B cell (primary cell): Measurements from ENCODE around the gene SUPT5H. TPM values are rescaled to one million over a fixed set of nuclear protein-coding genes. Genes with fewer than 3 reads are reported as not detected.
A peak's percentile ranks its signal among the peaks of the same experiment; 100 is the strongest.

Experiments used
- ATAC-seq: fragments of 200-7000 bp; cut with Tn5 transposase; one replicate; pipeline ENCODE4 v1.10.0; 2021; ENCODE audit warnings: low read depth, mild to moderate bottlenecking, moderate number of reproducible peaks, moderate library complexity
- CTCF ChIA-PET: fragments of 350-600 bp; sonication (Branson Sonifier 250); formaldehyde crosslinking; loops from one replicate; lab custom pipeline; 2021; ENCODE audit warnings: antibody characterized with exemption, inconsistent platforms; lab: Charles Lee
- POLR2A ChIA-PET: fragments of 350-600 bp; sonication (Branson Sonifier 250); formaldehyde crosslinking; loops from one replicate; lab custom pipeline; 2021; ENCODE audit warnings: antibody characterized with exemption; lab: Charles Lee
- DNase-seq: peaks from one replicate; pipeline ENCODE4 v3.0.0; 2013
- H2AFZ ChIP-seq: 2 replicates; pipeline ENCODE4 v1.6.1; 2012; ENCODE audit warnings: mild to moderate bottlenecking, low read depth, low read length; ENCODE audit not compliant: insufficient read depth, poor library complexity, severe bottlenecking
- H3K27ac ChIP-seq, 2 donors: 1 replicate in 1 of 2; 2 replicates in 1 of 2; pipeline ENCODE4 v1.5.1; 2012 to 2013; ENCODE audit warnings: low read length in 2 of 2, mild to moderate bottlenecking in 2 of 2, moderate library complexity in 1 of 2
- H3K27me3 ChIP-seq, 4 experiments: fragments of 200-600 bp in 1 of 4; sonication (generic) in 1 of 4; replicated peaks in 1 of 4; 1 replicate in 2 of 4; 2 replicates in 2 of 4; pipeline versions ENCODE4 v1.6.1 to v1.7.0; 2013 to 2016; ENCODE audit warnings: low read length in 3 of 4, mild to moderate bottlenecking in 2 of 4, mixed read lengths in 1 of 4, moderate library complexity in 1 of 4; ENCODE audit not compliant: insufficient read depth in 4 of 4, control insufficient read depth in 3 of 4; ENCODE audit errors: control extremely low read depth in 1 of 4
- H3K36me3 ChIP-seq, 2 experiments: replicated peaks in 1 of 2; 1 replicate in 1 of 2; 2 replicates in 1 of 2; pipeline versions ENCODE4 v1.6.1 to v1.7.1; 2013; ENCODE audit warnings: low read length in 1 of 2; ENCODE audit not compliant: insufficient read depth in 2 of 2, control insufficient read depth in 1 of 2; ENCODE audit errors: control extremely low read depth in 1 of 2, extremely low read depth in 1 of 2
- H3K4me1 ChIP-seq, 2 donors: fragments of 200-600 bp in 1 of 2; sonication (generic) in 1 of 2; 1 replicate in 1 of 2; 2 replicates in 1 of 2; pipeline versions ENCODE4 v1.5.1 to v1.6.1; 2013 to 2017; ENCODE audit warnings: low read length in 2 of 2; ENCODE audit not compliant: control insufficient read depth in 2 of 2, insufficient read depth in 2 of 2
- H3K4me2 ChIP-seq: replicated peaks from 2 replicates; pipeline ENCODE3; 2012; ENCODE audit warnings: mild to moderate bottlenecking, low read depth, low read length; ENCODE audit not compliant: poor library complexity, severe bottlenecking
- H3K4me3 ChIP-seq, 5 experiments: fragments of 200-600 bp in 1 of 5; sonication (generic) in 1 of 5; 1 replicate in 3 of 5; 2 replicates in 2 of 5; pipeline versions ENCODE4 v1.5.1 to v1.7.0; 2011 to 2016; ENCODE audit warnings: low read length in 4 of 5, mild to moderate bottlenecking in 4 of 5, low read depth in 2 of 5, control low read depth in 1 of 5, moderate library complexity in 1 of 5; ENCODE audit not compliant: insufficient read depth in 1 of 5; ENCODE audit errors: control extremely low read depth in 1 of 5, extremely low read depth in 1 of 5
- H3K79me2 ChIP-seq: fragments of 200-600 bp; sonication (generic); one replicate; pipeline ENCODE4 v1.6.0; 2016; ENCODE audit warnings: low read length; ENCODE audit not compliant: control insufficient read depth, insufficient read depth
- H3K9ac ChIP-seq: fragments of 200-600 bp; sonication (generic); 2 replicates; pipeline ENCODE4 v1.6.1; 2017; ENCODE audit warnings: mild to moderate bottlenecking, low read length, moderate library complexity
- H3K9me3 ChIP-seq, 3 donors: one replicate each; pipeline versions ENCODE4 v1.6.1 to v1.7.1; 2013; ENCODE audit warnings: low read length in 2 of 3; ENCODE audit not compliant: control insufficient read depth in 2 of 3, insufficient read depth in 1 of 3; ENCODE audit errors: control extremely low read depth in 1 of 3
- H4K20me1 ChIP-seq: 2 replicates; pipeline ENCODE4 v1.6.0; 2012; ENCODE audit warnings: mild to moderate bottlenecking, low read length; ENCODE audit not compliant: insufficient read depth, control insufficient read depth, poor library complexity, severe bottlenecking
- H3K27ac Mint-ChIP-seq: one replicate; pipeline ENCODE4 v1.8.0; 2021; ENCODE audit warnings: mixed read lengths
- H3K27me3 Mint-ChIP-seq: one replicate; pipeline ENCODE4 v1.8.0; 2021; ENCODE audit warnings: mixed read lengths
- H3K4me1 Mint-ChIP-seq: one replicate; pipeline ENCODE4 v1.8.0; 2021; ENCODE audit warnings: mixed read lengths
- H3K4me3 Mint-ChIP-seq: one replicate; pipeline ENCODE4 v1.8.0; 2021; ENCODE audit warnings: mixed read lengths
- H3K9me3 Mint-ChIP-seq: one replicate; pipeline ENCODE4 v1.8.0; 2022; ENCODE audit warnings: mixed read lengths; ENCODE audit not compliant: insufficient read depth
- CTCF ChIP-seq: fragments of 200-600 bp; IDR thresholded peaks from one replicate; pipeline ENCODE4 v1.8.0; 2022; ENCODE audit warnings: antibody characterized with exemption, mild to moderate bottlenecking
- EZH2 ChIP-seq: IDR thresholded peaks from 2 replicates; pipeline ENCODE4 v1.6.1; 2012; ENCODE audit warnings: borderline replicate concordance, low read depth, mild to moderate bottlenecking, moderate library complexity, low read length; ENCODE audit not compliant: insufficient read depth, poor library complexity, severe bottlenecking
- WGBS: methylation state at CpG from one replicate; pipeline ENCODE4 v1.1.5; 2013; ENCODE audit warnings: missing lambda C conversion rate; ENCODE audit not compliant: insufficient coverage; 5-methylcytosine and 5-hydroxymethylcytosine counted together
- intact Hi-C: fragments of 100-400 bp; cut with micrococcal nuclease; formaldehyde crosslinking; loops from one replicate; pipeline ENCODE4 v1.10.0; 2022
- polyA plus RNA-seq: library from polyadenylated mRNA; depleted of rRNA; stranded (reverse); fragments of >200 nt; gene quantifications from 2 replicates; pipeline ENCODE4 v1.2.3, GENCODE V29; 2012
- total RNA-seq, 2 donors: library from RNA; stranded (reverse); fragments of 120-200 nt in 1 of 2; gene quantifications; 1 replicate in 1 of 2; 2 replicates in 1 of 2; pipeline versions ENCODE4 v1.2.3 to v1.2.4, GENCODE V29; 2013 to 2022

SUPT5H gene
- total and polyA plus RNA-seq, 2 donors (not counting 1 experiment from before 2014, with no cell fraction given), result 119 to 203 TPM

DNA sequence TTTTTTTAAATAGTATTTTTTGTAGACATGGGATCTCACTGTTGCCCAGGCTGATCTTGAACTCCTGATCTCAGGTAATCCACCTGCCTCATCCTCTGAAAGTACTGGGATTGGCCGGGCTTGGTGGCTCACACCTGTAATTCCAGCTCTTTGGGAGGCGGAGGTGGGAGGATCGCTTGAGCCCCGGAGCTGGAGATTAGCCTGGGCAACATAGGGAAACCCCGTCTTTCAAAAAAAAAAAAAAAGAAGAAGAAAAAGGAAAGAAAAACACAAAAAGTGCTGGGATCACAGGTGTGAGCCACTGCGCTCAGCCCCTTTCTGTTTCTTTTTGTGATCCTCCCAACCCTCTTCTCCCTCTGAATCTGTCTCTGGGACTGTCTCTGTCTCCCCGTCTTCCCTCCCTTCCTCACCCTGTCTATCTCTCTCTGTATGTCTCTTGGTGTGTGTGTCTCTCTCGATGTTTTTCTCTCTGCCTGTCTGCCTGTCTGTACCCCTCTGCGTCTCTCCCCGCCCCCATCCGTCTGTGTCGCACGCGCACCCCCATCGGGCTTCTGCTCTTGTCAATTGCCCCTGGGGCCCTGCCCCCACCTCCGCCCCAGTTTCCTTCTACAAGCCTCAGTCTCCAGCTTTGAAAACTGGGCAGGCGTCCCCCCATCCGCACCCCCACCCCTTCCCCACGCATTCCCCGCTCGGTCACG, 39.3 kb upstream of the SUPT5H start:
- Histone ChIP-seq H3K27ac (peak overlapping the region; percentile 100), H3K9ac (peak overlapping the region; percentile 99), H3K9me3 (peaks cover 0 to 4% (median 0%) of the 10 kb centered on the region in 3 donors), H4K20me1 (peaks cover 28% of the 10 kb centered on the region), H3K4me3 (peak overlapping the region; percentile 39 to 99 (median 95)), H3K27me3 (no peaks in the 10 kb centered on the region), H2AFZ (peak overlapping the region; percentile 8), H3K36me3 (peaks cover 0 to 23% of the 10 kb centered on the region in 2 experiments), H3K4me2 (peak overlapping the region; percentile 100), H3K79me2 (peaks cover 60% of the 10 kb centered on the region), H3K4me1 (peaks cover 47 to 69% of the 10 kb centered on the region in 2 donors)
- ChIA-PET POLR2A (interaction anchor here (0.7 to 8.8 kb wide), 6 partner anchors 8 to 39 kb away, joined by 3 to 69 read pairs (median 12); partner anchors contain the start of genes MED29, PAF1, RPS16 and SUPT5H), CTCF (interaction anchor here (2.3 kb wide), 1 partner anchor 8 kb away, joined by 15 read pairs; no protein-coding TSS in a partner anchor)
- WGBS, result 32% methylated on average over 7 of the region's 22 CpGs
- peaks cover 63% of the 10 kb centered on the region for H3K4me1 Mint-ChIP-seq
- peak overlapping the region; percentile 96 for H3K27ac Mint-ChIP-seq
- peak overlapping the region; percentile 94 for H3K4me3 Mint-ChIP-seq
- DNase-seq, result peak; percentile 93
- intact Hi-C loops, result loop anchor here (10.0 kb wide), 1 partner anchor 541 kb away; no protein-coding TSS in a partner anchor
- no peak for TF ChIP-seq EZH2
- TF ChIP-seq CTCF, result no peak
- ATAC-seq, result peak; percentile 11
- H3K27me3 Mint-ChIP-seq, result no peaks in the 10 kb centered on the region
- no peaks in the 10 kb centered on the region for H3K9me3 Mint-ChIP-seq
